Measurements from ENCODE around the gene NAPG. TPM values are rescaled to one million over a fixed set of nuclear protein-coding genes. Genes with fewer than 3 reads are reported as not detected.

Gene NAPG
- total and polyA plus RNA-seq, 9 of the 15 experiments (the other 6 are each of a cell fraction or from before 2014, with no cell fraction given), result 31.6 to 63.3 (median 50.9) TPM

DNA sequence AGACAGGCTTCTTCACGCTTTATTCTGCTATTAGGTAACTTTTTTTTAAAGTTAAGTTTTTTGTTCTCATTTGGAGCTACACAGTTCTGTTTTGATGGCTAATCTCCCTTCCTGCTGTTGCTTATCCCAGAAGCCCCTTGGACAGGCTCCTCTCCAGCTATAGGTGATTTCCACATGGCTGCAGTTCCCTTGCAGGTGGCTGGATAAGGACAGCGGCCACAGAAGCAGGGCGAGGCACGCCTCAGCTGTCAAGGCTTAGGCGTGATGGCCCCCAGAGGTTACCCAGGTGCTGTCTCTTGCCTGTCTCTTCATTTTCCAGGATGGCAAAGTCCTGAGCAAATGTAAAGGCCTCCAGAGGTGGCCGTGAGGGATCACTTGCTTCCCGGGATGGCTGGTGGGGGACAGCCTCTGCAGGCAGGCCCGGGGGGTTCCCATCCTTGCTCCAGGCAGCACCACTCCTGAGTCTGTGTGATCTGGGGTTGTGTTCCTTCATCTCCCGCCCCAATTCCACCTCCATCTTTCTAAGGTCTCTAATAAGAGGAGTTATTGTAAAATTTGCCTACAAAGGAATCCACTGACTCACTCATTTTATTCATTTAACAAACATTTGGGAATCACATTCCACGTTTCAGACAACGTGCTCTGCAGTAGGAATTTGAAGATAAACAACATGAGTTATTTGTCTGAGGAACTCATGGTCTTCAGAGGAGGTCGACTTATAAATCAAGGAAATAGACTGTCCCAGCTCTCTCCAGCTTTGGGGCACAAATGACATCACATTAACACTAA is 53.4 kb downstream of the NAPG start (continued):
- peak; percentile 64 for TF ChIP-seq MGA (IDR thresholded peaks at IDR 0.05)
